NB4 (cell line): ENCODE measurements around the gene CCSER1.

ENCODE experiments used
- POLR2A ChIP-seq: IDR thresholded peaks from 2 replicates; pipeline ENCODE4 v1.6.1; 2011; ENCODE audit warnings: mild to moderate bottlenecking; ENCODE audit not compliant: insufficient read length; ENCODE audit errors: extremely low read depth
- TF ChIP-seq, protein P1 (sequence below): IDR thresholded peaks from one replicate; pipeline ENCODE4 v1.5.1; 2012; ENCODE audit warnings: low read depth, low read length

- TF ChIP-seq POLR2A, result no peak
- TF ChIP-seq, protein P1, sequence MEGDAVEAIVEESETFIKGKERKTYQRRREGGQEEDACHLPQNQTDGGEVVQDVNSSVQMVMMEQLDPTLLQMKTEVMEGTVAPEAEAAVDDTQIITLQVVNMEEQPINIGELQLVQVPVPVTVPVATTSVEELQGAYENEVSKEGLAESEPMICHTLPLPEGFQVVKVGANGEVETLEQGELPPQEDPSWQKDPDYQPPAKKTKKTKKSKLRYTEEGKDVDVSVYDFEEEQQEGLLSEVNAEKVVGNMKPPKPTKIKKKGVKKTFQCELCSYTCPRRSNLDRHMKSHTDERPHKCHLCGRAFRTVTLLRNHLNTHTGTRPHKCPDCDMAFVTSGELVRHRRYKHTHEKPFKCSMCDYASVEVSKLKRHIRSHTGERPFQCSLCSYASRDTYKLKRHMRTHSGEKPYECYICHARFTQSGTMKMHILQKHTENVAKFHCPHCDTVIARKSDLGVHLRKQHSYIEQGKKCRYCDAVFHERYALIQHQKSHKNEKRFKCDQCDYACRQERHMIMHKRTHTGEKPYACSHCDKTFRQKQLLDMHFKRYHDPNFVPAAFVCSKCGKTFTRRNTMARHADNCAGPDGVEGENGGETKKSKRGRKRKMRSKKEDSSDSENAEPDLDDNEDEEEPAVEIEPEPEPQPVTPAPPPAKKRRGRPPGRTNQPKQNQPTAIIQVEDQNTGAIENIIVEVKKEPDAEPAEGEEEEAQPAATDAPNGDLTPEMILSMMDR, result no peak
Observed at GRCh38 chr4:91170768-91171167, 1043.6 kb downstream of the CCSER1 start.
